AG10803 (cell line): ENCODE results near the gene CCDC142.

ENCODE experiments used
- DNase-seq: peaks from one replicate; pipeline ENCODE4 v3.0.0; 2010; ENCODE audit warnings: low read depth
- H3K4me3 ChIP-seq: 2 replicates; pipeline ENCODE4 v1.5.1; 2011; ENCODE audit warnings: mild to moderate bottlenecking, low read length, control low read depth
- CTCF ChIP-seq: conservative IDR thresholded peaks from 2 replicates; pipeline ENCODE4 v1.5.1; 2011; ENCODE audit warnings: mild to moderate bottlenecking, low read length, control low read depth, inconsistent platforms

CCDC142 gene

GRCh38 chr2:74439803-74440377 is 42.9 kb downstream of the CCDC142 start:
- DNase-seq, result peak; percentile 48
- peak overlapping the region; percentile 81 for H3K4me3 ChIP-seq
- no peak for TF ChIP-seq CTCF

- DNase-seq, result no peak
- TF ChIP-seq CTCF, result no peak
- H3K4me3 ChIP-seq, result peak overlapping the region; percentile 81
Measured at GRCh38 chr2:74439373-74439772, 43.4 kb downstream of the CCDC142 start.

- no peak for TF ChIP-seq CTCF
- H3K4me3 ChIP-seq, result no peak overlapping the region
- no peak for DNase-seq
Measured at GRCh38 chr2:74438248-74438647, 44.5 kb downstream of the CCDC142 start.

- TF ChIP-seq CTCF, result no peak
- H3K4me3 ChIP-seq, result no peak overlapping the region
- no peak for DNase-seq
Measured at GRCh38 chr2:74436848-74437695, 45.7 kb downstream of the CCDC142 start.

GRCh38 chr2:74436111-74436805 is 46.5 kb downstream of the CCDC142 start:
- no peak overlapping the region for H3K4me3 ChIP-seq
- no peak for DNase-seq
- TF ChIP-seq CTCF, result no peak

GRCh38 chr2:74430502-74430901 is 52.3 kb downstream of the CCDC142 start:
- no peak for DNase-seq
- no peak overlapping the region for H3K4me3 ChIP-seq
- no peak for TF ChIP-seq CTCF
